Activated CD4-positive, alpha-beta T cell treated with anti-CD3 and anti-CD28 coated beads, Interleukin-2, amount 10 ng/mL, durations not matched to agents 24 days and 14 days (primary cell): ENCODE measurements around the gene SLC36A4. TPM values are rescaled to one million over a fixed set of nuclear protein-coding genes. Genes with fewer than 3 reads are reported as not detected.
"Not testable (repeated sequence)": the region's sequence is repeated elsewhere in the genome, so short reads cannot be mapped to it uniquely, and the experiment has no call there.

Source experiments
- DNase-seq: peaks from one replicate; pipeline ENCODE4 v3.0.0; 2022
- H3K27ac Mint-ChIP-seq: one replicate; pipeline ENCODE4 v1.8.0; 2022; ENCODE audit warnings: mild to moderate bottlenecking, mixed read lengths
- H3K27me3 Mint-ChIP-seq: one replicate; pipeline ENCODE4 v1.8.0; 2022; ENCODE audit warnings: mixed read lengths
- H3K36me3 Mint-ChIP-seq: one replicate; pipeline ENCODE4 v1.8.0; 2022; ENCODE audit warnings: low read depth, mild to moderate bottlenecking, mixed read lengths
- H3K4me1 Mint-ChIP-seq: one replicate; pipeline ENCODE4 v1.8.0; 2021; ENCODE audit warnings: mixed read lengths
- H3K4me3 Mint-ChIP-seq: one replicate; pipeline ENCODE4 v1.8.0; 2022; ENCODE audit warnings: mild to moderate bottlenecking, moderate library complexity, mixed read lengths
- H3K9me3 Mint-ChIP-seq: one replicate; pipeline ENCODE4 v1.8.0; 2021; ENCODE audit warnings: mixed read lengths
- intact Hi-C: fragments of 100-400 bp; cut with micrococcal nuclease; formaldehyde crosslinking; loops from one replicate; pipeline ENCODE4 v1.15.1; 2023
- total RNA-seq: library from RNA; stranded (reverse); gene quantifications from 2 replicates; pipeline ENCODE4 v1.2.3, GENCODE V29; 2022

SLC36A4 gene
- total RNA-seq, 1 donor from 2014 or later, result 16.1 TPM

DNA sequence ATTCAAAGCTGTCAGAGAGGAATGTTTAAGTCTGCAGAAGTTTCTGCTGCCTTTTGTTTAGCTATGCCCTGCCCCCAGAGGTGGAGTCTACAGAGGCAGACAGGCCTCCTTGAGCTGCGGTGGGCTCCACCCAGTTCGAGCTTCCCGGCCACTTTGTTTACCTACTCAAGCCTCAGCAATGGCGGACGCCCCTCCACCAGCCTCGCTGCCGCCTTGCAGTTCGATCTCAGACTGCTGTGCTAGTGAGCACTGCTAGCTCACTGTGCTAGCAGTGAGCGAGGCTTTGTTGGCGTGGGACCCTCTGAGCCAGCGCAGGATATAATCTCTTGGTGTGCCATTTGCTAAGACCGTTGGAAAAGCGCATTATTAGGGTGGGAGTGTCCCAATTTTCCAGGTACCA, 19.9 kb downstream of the SLC36A4 start:
- DNase-seq, H3K27me3 Mint-ChIP-seq, intact Hi-C loops, H3K27ac Mint-ChIP-seq, H3K4me3 Mint-ChIP-seq, H3K4me1 Mint-ChIP-seq: not testable (repeated sequence)
- Mint-ChIP-seq H3K36me3 (peaks cover 40% of the 10 kb centered on the region), H3K9me3 (peaks cover 16% of the 10 kb centered on the region)

DNA sequence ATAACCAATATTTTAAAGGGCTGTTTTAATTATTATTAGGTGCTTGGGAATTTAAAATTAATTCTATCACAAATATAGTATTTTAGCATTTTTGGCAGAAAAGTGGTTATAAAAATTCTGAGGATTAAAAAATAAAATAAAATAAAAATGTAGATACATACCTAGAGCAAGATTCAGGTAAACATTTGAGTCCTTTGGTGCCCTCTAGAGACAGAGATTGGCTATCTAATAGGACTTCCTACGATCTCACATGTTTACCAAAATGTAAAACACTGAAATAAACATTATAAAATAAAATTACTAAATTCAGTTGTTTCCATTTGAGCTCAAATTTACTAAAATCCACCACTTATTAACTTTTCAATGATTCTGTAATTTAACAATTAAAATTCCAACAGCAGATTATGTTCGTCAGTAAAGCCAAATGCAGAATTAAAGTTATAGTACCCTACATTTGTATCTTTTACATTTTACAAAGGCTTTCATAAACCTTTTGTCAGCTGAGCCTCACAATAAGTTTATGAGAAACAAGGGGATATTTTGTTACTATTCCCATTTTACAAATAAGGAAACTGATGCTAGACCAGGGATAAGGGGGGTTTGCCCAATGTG, 27.7 kb downstream of the SLC36A4 start:
- Mint-ChIP-seq H3K9me3 (no peaks in the 10 kb centered on the region), H3K27ac (no peak overlapping the region)
- intact Hi-C loops, result loop anchor here (5.0 kb wide), 1 partner anchor 228 kb away; no protein-coding TSS in a partner anchor

DNA sequence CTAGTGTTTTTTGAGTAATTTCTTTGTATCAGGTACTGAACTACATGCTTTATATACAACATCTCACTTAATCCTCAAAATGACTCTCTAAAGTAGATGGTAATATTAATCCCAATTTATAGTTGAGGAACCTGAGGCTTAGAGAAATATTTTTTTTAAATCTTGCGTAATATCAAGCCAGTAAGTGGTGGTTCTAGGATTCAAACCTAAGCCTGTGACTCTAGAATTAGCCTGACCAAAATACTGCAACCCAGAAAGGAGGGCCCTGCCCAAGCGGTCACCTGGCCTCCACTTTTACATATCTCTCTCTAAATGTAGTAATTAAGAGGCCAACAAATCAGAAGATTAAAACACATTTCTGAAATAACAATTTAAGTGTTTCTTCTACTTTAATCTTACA, 28.6 kb downstream of the SLC36A4 start:
- intact Hi-C loops, result loop anchor here (5.0 kb wide), 1 partner anchor 227 kb away; no protein-coding TSS in a partner anchor
- peaks cover 14% of the 10 kb centered on the region for H3K36me3 Mint-ChIP-seq
- peaks cover 9% of the 10 kb centered on the region for H3K4me1 Mint-ChIP-seq
- no peaks in the 10 kb centered on the region for H3K9me3 Mint-ChIP-seq
- H3K27ac Mint-ChIP-seq, result no peak overlapping the region
- no peak overlapping the region for H3K4me3 Mint-ChIP-seq
- no peaks in the 10 kb centered on the region for H3K27me3 Mint-ChIP-seq
- no peak for DNase-seq

More for the DNA sequence above, 27.7 kb downstream of the SLC36A4 start:
- no peak for DNase-seq
- H3K4me1 Mint-ChIP-seq, result peaks cover 9% of the 10 kb centered on the region
- H3K36me3 Mint-ChIP-seq, result peaks cover 7% of the 10 kb centered on the region
- H3K27me3 Mint-ChIP-seq, result no peaks in the 10 kb centered on the region
- H3K4me3 Mint-ChIP-seq, result no peak overlapping the region

DNA sequence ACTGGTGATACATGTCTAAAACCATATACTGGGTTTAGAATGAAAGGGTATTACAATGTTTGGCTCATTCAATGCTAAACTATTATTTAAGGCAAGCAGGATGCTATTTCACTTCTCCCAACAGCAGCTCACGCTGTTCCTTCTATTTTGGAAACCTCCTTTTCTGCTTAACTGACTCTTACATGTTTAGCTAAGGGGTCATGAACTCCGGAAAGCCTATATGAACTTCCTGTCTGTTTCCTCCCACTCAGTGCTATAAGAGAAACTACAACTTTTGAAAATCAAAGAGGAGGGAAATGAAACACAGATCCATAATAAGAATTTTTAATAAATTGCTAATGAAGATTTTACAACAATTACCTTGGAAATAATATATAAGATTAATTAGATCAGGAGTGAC, 30.9 kb downstream of the SLC36A4 start:
- no peaks in the 10 kb centered on the region for H3K9me3 Mint-ChIP-seq
- no peak for DNase-seq
- peaks cover 9% of the 10 kb centered on the region for H3K4me1 Mint-ChIP-seq
- H3K4me3 Mint-ChIP-seq, result no peak overlapping the region
- H3K27ac Mint-ChIP-seq, result no peak overlapping the region
- no peaks in the 10 kb centered on the region for H3K27me3 Mint-ChIP-seq
- H3K36me3 Mint-ChIP-seq, result peaks cover 22% of the 10 kb centered on the region
- intact Hi-C loops, result loop anchor here (5.0 kb wide), 1 partner anchor 225 kb away; no protein-coding TSS in a partner anchor

DNA sequence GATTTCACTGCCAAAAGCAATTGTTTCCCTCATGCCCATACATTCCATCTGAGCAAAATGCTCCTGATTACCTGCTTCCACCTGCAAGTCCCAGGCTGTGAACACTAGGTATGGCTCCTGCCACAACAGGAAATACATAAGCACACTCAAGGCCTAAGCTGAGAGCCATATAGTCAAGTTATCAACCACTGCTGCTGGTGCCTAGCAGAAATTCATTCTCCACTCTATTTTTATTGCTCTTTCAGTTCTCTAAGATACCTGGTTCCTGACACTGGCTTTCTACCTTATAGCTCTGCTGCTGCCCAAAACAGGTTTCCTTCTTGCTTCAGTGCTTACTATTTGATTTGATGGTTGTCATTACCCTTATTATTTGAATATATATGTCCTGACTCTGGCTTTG, 31.6 kb downstream of the SLC36A4 start:
- DNase-seq, result no peak
- Mint-ChIP-seq H3K9me3 (no peaks in the 10 kb centered on the region), H3K4me1 (peaks cover 9% of the 10 kb centered on the region), H3K36me3 (peaks cover 22% of the 10 kb centered on the region), H3K27me3 (no peaks in the 10 kb centered on the region), H3K27ac (no peak overlapping the region), H3K4me3 (no peak overlapping the region)
- intact Hi-C loops, result loop anchor here (5.0 kb wide), 1 partner anchor 224 kb away; no protein-coding TSS in a partner anchor

DNA sequence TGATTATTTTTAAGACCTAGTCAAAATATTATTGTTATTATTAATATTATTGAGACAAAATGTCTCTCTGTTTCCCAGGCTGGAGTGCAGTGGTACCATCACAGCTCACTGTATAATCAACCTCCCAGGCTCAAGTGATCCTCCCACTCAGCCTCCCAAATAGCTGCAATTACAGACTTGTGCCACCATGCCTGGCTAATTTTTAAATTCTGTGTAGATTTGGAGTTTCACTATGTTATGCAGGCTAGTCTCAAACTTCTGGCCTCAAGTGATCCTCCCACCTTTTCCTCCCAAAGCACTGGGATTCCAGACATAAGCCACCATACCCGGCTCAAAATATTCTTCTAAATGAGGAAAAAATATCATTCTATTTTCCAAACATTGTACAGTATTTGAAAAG, 37.0 kb downstream of the SLC36A4 start:
- H3K27ac Mint-ChIP-seq, result no peak overlapping the region
- H3K36me3 Mint-ChIP-seq, result peaks cover 32% of the 10 kb centered on the region
- intact Hi-C loops, result no loop called here
- DNase-seq, result no peak
- H3K4me1 Mint-ChIP-seq, result no peaks in the 10 kb centered on the region
- H3K4me3 Mint-ChIP-seq, result no peak overlapping the region
- peaks cover 6% of the 10 kb centered on the region for H3K9me3 Mint-ChIP-seq
- H3K27me3 Mint-ChIP-seq, result no peaks in the 10 kb centered on the region

DNA sequence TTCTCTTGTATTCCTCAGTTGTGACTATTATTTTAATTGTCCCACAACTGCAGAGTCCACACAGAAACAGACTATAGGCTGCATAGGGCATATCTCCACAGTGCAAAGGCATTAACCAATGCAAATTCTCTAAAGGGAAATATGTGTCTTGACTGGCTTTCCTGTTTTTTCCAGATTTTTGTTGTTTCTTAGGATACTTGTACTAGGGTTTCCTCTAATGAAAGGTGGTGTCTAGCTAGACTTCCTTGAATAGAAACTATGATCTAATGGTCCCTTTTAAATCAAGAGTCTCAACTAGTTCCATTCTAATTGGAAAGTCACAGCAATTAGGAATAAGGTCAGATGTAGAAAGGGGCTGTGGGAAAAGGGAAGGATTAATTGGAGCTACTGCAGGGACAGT, 37.6 kb downstream of the SLC36A4 start:
- H3K27ac Mint-ChIP-seq, result no peak overlapping the region

DNA sequence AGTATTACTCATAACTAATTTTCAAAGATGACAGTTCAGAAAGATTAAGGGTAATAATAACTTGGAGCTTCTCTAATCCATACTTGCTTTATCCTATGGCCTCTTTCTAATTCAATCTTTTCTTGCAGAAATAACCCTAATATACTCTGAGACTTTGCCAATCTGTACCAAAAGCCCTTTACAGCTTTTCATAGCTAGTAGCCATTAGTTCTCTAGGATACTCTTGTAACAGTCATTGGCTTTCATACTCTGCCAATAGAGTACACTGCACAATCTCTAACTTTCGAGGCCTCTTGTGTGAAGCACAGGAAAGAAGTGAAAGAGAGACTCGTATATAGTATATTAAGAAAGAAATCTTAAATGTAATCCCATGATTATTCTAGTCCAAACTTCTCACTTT, 38.1 kb downstream of the SLC36A4 start:
- Mint-ChIP-seq H3K4me1 (no peaks in the 10 kb centered on the region), H3K27me3 (no peaks in the 10 kb centered on the region), H3K27ac (no peak overlapping the region), H3K9me3 (peaks cover 6% of the 10 kb centered on the region), H3K4me3 (no peak overlapping the region), H3K36me3 (peaks cover 34% of the 10 kb centered on the region)
- no peak for DNase-seq
- intact Hi-C loops, result no loop called here

More for the DNA sequence above, 37.6 kb downstream of the SLC36A4 start:
- Mint-ChIP-seq H3K4me3 (no peak overlapping the region), H3K9me3 (peaks cover 6% of the 10 kb centered on the region), H3K36me3 (peaks cover 36% of the 10 kb centered on the region), H3K27me3 (no peaks in the 10 kb centered on the region), H3K4me1 (no peaks in the 10 kb centered on the region)
- intact Hi-C loops, result no loop called here
- DNase-seq, result no peak

DNA sequence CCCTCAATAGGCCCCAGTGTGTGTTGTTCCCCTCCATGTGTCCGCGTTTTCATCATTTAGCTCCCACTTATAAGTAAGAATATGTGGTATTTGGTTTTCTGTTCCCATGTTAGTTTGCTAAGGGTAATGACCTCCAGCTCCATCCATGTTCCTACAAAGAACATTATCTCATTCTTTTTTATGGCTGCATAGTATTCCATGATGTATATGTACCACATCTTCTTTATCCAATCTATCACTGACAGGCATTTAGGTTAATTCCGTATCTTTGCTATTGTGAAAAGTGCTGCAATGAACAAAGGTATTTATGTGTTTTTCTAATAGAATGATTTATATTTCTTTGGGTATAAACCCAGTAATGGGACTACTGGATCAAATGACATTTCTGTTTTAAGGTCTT, 42.1 kb downstream of the SLC36A4 start:
- intact Hi-C loops, result no loop called here
- no peak overlapping the region for H3K4me3 Mint-ChIP-seq
- no peak overlapping the region for H3K27ac Mint-ChIP-seq
- no peak for DNase-seq
- peaks cover 6% of the 10 kb centered on the region for H3K9me3 Mint-ChIP-seq
- no peaks in the 10 kb centered on the region for H3K27me3 Mint-ChIP-seq
- H3K4me1 Mint-ChIP-seq, result no peaks in the 10 kb centered on the region
- peaks cover 21% of the 10 kb centered on the region for H3K36me3 Mint-ChIP-seq

DNA sequence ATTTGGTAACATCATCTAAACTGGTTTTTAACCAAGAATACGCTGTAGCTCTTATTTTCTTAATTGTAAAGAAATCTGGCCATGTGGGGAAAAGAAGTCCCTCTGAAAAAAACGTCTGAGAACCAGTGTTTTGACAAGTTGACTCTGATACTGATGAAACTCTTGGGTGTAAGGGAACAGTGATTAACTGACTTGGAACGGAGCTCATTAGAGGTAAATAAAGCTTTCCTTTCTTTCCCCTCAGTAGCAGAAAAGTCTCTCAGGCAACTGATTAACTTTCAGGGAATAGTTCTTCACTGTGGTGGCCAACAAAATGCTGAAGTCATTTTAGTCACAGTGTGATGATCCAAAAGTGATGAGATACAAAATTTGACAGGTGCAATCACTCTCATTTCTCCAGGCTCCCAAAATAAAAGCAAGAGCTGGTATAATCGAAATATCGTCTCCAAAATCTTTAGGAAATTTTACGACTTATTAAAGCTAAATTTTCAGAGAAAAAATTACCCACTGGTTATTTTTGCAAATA, 52.3 kb downstream of the SLC36A4 start:
- H3K4me3 Mint-ChIP-seq, result no peak overlapping the region
- no peak for DNase-seq
- intact Hi-C loops, result no loop called here
- peaks cover 6% of the 10 kb centered on the region for H3K4me1 Mint-ChIP-seq
- H3K9me3 Mint-ChIP-seq, result no peaks in the 10 kb centered on the region
- no peaks in the 10 kb centered on the region for H3K27me3 Mint-ChIP-seq
- H3K36me3 Mint-ChIP-seq, result no peaks in the 10 kb centered on the region
- no peak overlapping the region for H3K27ac Mint-ChIP-seq

DNA sequence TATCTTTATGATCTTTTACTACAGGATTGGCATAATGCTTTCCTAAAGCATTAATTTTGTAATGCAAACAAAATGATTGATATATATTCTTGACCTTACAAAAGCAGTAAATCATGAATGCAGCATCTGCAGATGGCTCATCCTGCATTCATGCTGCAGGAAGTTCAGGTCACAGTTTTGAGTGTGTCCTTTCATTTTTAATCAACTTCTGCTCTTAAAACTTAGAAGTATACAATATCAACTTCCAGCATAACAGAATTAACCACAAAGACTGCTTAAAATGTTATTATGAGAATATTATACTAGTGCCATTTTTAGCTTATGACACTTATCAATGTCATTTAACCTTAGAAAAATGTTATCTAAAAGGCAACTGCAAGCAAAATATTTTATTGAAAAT, 54.0 kb downstream of the SLC36A4 start:
- peaks cover 6% of the 10 kb centered on the region for H3K4me1 Mint-ChIP-seq
- H3K27ac Mint-ChIP-seq, result no peak overlapping the region
- DNase-seq, result no peak
- no peak overlapping the region for H3K4me3 Mint-ChIP-seq
- no peaks in the 10 kb centered on the region for H3K9me3 Mint-ChIP-seq
- intact Hi-C loops, result no loop called here
- H3K36me3 Mint-ChIP-seq, result no peaks in the 10 kb centered on the region
- H3K27me3 Mint-ChIP-seq, result no peaks in the 10 kb centered on the region

DNA sequence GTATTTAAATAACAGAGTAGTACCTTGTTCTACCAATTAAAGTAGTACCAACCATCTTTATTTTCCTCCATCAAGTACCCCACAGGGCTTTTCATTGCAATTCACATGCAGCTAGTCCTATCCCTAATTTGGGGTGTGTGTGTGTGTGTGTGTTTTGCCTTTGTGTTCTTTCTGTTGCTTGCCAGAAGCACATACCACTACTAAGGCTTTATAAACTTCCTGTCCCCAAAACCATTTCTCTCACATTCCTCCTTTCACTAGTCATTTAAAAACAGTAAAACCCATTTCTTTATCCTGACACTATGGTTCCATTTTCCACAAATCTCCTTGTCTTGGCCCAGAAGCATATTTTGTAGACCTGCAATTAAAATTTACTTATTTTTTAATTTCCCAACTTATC, 54.6 kb downstream of the SLC36A4 start:
- Mint-ChIP-seq H3K36me3 (no peaks in the 10 kb centered on the region), H3K27me3 (no peaks in the 10 kb centered on the region), H3K4me3 (no peak overlapping the region), H3K4me1 (peaks cover 6% of the 10 kb centered on the region), H3K27ac (no peak overlapping the region), H3K9me3 (no peaks in the 10 kb centered on the region)
- intact Hi-C loops, result no loop called here
- no peak for DNase-seq

DNA sequence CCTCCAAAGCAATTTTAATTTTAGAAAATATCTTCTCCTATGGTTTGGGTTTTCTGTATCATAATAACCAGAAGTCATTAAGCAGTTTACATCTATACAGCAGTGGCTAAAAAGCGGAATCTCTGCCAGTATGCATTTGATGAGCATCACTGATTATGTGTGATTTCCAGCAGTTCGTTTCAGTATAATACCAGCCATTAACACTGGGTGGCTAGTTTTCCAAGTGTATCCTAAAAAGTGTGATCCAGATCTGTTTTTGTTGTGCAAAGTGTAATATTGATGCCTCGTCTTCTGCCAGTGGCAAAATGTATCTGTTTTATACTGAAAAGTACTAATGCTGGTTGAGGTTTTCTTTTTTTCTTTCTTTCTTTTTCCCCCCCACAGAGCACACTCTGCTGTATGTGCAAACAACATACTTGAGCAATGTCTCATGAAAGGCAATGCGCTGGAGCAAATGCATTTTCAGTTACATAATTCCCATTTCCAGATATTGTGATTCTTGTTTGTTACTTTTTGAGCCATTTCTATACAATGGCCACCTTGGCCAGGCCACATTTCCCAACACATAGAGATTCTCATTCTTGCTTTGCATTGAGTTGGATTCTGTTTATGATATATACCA, 64.2 kb downstream of the SLC36A4 start:
- Mint-ChIP-seq H3K4me1 (no peaks in the 10 kb centered on the region), H3K9me3 (peaks cover 4% of the 10 kb centered on the region)
- intact Hi-C loops, result no loop called here

DNA sequence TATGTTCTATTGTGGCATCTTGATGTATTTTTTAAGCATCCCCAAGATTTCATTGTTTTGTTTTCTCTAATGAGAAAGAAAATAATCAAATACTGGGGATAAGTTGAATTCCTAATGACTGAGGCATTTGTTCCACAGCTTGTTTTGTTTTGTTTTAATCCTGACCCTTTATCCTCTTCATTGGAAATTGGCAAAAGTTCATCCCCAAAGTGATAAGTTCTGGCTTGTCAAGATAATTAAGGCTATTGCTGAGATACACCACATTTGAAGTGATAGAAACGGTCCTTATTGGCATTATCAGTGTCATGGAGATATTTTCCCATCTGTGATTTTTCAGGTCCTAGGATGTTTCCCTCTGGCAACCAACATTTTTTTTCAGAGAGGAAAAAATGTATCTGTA, 65.0 kb downstream of the SLC36A4 start:
- H3K4me3 Mint-ChIP-seq, result no peak overlapping the region
- peaks cover 2% of the 10 kb centered on the region for H3K27me3 Mint-ChIP-seq
- DNase-seq, result no peak
- peaks cover 4% of the 10 kb centered on the region for H3K9me3 Mint-ChIP-seq
- no peaks in the 10 kb centered on the region for H3K4me1 Mint-ChIP-seq
- intact Hi-C loops, result no loop called here
- H3K36me3 Mint-ChIP-seq, result peaks cover 2% of the 10 kb centered on the region
- H3K27ac Mint-ChIP-seq, result no peak overlapping the region

More for the DNA sequence above, 64.2 kb downstream of the SLC36A4 start:
- DNase-seq, result no peak
- Mint-ChIP-seq H3K4me3 (no peak overlapping the region), H3K36me3 (peaks cover 2% of the 10 kb centered on the region), H3K27ac (no peak overlapping the region), H3K27me3 (no peaks in the 10 kb centered on the region)
